Lung (tissue), 12 donors: ENCODE measurements around the gene ERVW-1. TPM values are rescaled to one million over a fixed set of nuclear protein-coding genes. Genes with fewer than 3 reads are reported as not detected.
A peak's percentile ranks its signal among the peaks of the same experiment; 100 is the strongest.

ENCODE experiments used
- ATAC-seq: fragments of 200-7000 bp; cut with Tn5 transposase; one replicate; pipeline ENCODE4 v1.9.1; 2020; ENCODE audit warnings: moderate number of reproducible peaks; ENCODE audit not compliant: insufficient read depth, low FRiP score
- DNase-seq, 3 donors: peaks; one replicate each; pipeline ENCODE4 v3.0.0-alpha.2; 2013 to 2017
- H3K27ac ChIP-seq, 2 donors: one replicate each; pipeline ENCODE4 v1.5.1; 2013; ENCODE audit warnings: mild to moderate bottlenecking in 2 of 2, moderate library complexity in 2 of 2, control low read depth in 1 of 2, inconsistent platforms in 1 of 2, low read depth in 1 of 2, low read length in 1 of 2
- H3K27me3 ChIP-seq, 3 donors: one replicate each; pipeline ENCODE4 v1.5.1; 2013; ENCODE audit warnings: low read length in 2 of 3; ENCODE audit not compliant: control insufficient read depth in 3 of 3, insufficient read depth in 3 of 3
- H3K36me3 ChIP-seq, 4 donors: one replicate each; pipeline ENCODE4 v1.5.1; 2013; ENCODE audit warnings: low read length in 4 of 4, mild to moderate bottlenecking in 1 of 4, moderate library complexity in 1 of 4; ENCODE audit not compliant: control insufficient read depth in 4 of 4, insufficient read depth in 4 of 4
- H3K4me1 ChIP-seq, 5 donors: one replicate each; pipeline ENCODE4 v1.5.1; 2013; ENCODE audit warnings: low read length in 5 of 5, mild to moderate bottlenecking in 2 of 5, moderate library complexity in 1 of 5; ENCODE audit not compliant: control insufficient read depth in 5 of 5, insufficient read depth in 5 of 5
- H3K4me3 ChIP-seq: one replicate; pipeline ENCODE4 v1.5.1; 2013; ENCODE audit warnings: mild to moderate bottlenecking, control low read depth, moderate library complexity
- H3K9ac ChIP-seq, 2 donors: one replicate each; pipeline ENCODE4 v1.5.1; 2013; ENCODE audit warnings: low read length in 2 of 2, control low read depth in 1 of 2; ENCODE audit not compliant: insufficient read depth in 1 of 2
- H3K9me3 ChIP-seq, 4 donors: one replicate each; pipeline ENCODE4 v1.5.1; 2013; ENCODE audit warnings: low read length in 3 of 4, mild to moderate bottlenecking in 1 of 4, moderate library complexity in 1 of 4; ENCODE audit not compliant: control insufficient read depth in 4 of 4, insufficient read depth in 3 of 4
- CTCF ChIP-seq: IDR thresholded peaks from 2 replicates; pipeline ENCODE4 v1.5.1; 2012; ENCODE audit warnings: mild to moderate bottlenecking; ENCODE audit errors: control extremely low read depth, extremely low read depth
- WGBS, 2 donors: extraction: QIAGEN DNeasy Blood & Tissue Kit; methylation state at CpG; one replicate each; pipeline ENCODE4 v1.1.7; 2013; 5-methylcytosine and 5-hydroxymethylcytosine counted together
- polyA plus RNA-seq, 2 donors: library from polyadenylated mRNA; stranded (reverse); fragments of 200-250 nt; gene quantifications; one replicate each; pipeline ENCODE4 v1.2.1, GENCODE V29; 2013
- total RNA-seq, 2 donors: library from RNA; depleted of rRNA in 1 of 2; stranded (reverse); fragments of >200 nt in 1 of 2; gene quantifications; one replicate each; pipeline ENCODE4 v1.2.1, GENCODE V29; 2014 to 2021
- donor health status: control.
- donor health status: control.
- donor health status: Bipolar disorder and iron deficiency.
- donor health status: healthy.
- donor health status: DM: yes; HTN: yes; CAD: no.

Gene ERVW-1
- total and polyA plus RNA-seq, 4 donors, result 0.04 to 0.25 TPM; not detected in 2

GRCh38 chr7:92423710-92424131 lies 54.0 kb downstream of the ERVW-1 start:
- 60 to 65% methylated on average over 5 of the region's 5 CpGs for WGBS, 2 donors
- TF ChIP-seq CTCF, result no peak
- no peak overlapping the region for H3K9ac ChIP-seq
- no peak overlapping the region for H3K27ac ChIP-seq
- H3K4me1 ChIP-seq, result peaks cover 0 to 6% (median 0%) of the 10 kb centered on the region in 5 donors
- H3K9me3 ChIP-seq, result no peaks in the 10 kb centered on the region
- no peak for DNase-seq
- no peak overlapping the region for H3K4me3 ChIP-seq
- H3K36me3 ChIP-seq, result no peaks in the 10 kb centered on the region
- no peak for ATAC-seq
- peaks cover 0 to 6% (median 0%) of the 10 kb centered on the region in 3 donors for H3K27me3 ChIP-seq

- WGBS, 2 donors, result 96 to 97% methylated on average over 6 of the region's 6 CpGs
- Histone ChIP-seq H3K36me3 (no peaks in the 10 kb centered on the region), H3K9me3 (no peaks in the 10 kb centered on the region), H3K4me3 (no peak overlapping the region), H3K27ac (no peak overlapping the region), H3K9ac (no peak overlapping the region), H3K4me1 (peaks cover 0 to 6% (median 0%) of the 10 kb centered on the region in 5 donors), H3K27me3 (peaks cover 0 to 6% (median 0%) of the 10 kb centered on the region in 3 donors)
- TF ChIP-seq CTCF, result no peak
- ATAC-seq (no peak), DNase-seq (no peak)
These were observed 54.8 kb downstream of the ERVW-1 start for GRCh38 chr7:92422926-92423325.

- 50 to 51% methylated on average over 5 of the region's 5 CpGs for WGBS, 2 donors
- DNase-seq (peak; percentile 31 to 56 (median 46)), ATAC-seq (no peak)
- no peaks in the 10 kb centered on the region for H3K36me3 ChIP-seq
- H3K9me3 ChIP-seq, result no peaks in the 10 kb centered on the region
- peaks cover 0 to 6% (median 0%) of the 10 kb centered on the region in 3 donors for H3K27me3 ChIP-seq
- H3K4me1 ChIP-seq, result peaks cover 0 to 6% (median 0%) of the 10 kb centered on the region in 5 donors
- no peak overlapping the region for H3K27ac ChIP-seq
- no peak for TF ChIP-seq CTCF
- no peak overlapping the region for H3K9ac ChIP-seq
- H3K4me3 ChIP-seq, result no peak overlapping the region
These were observed 55.9 kb downstream of the ERVW-1 start for GRCh38 chr7:92421676-92422435.

Other genes with a start within 250 kb of the ERVW-1 start
- 10 to 100 TPM; 35.8 to 94.5 TPM for gene KRIT1, start 232.0 kb downstream of the ERVW-1 start, total RNA-seq
- 10 to 100 TPM; 15.6 to 16.5 TPM for gene KRIT1, start 232.0 kb downstream of the ERVW-1 start, polyA plus RNA-seq
- gene ANKIB1, start 232.0 kb downstream of the ERVW-1 start, total RNA-seq, result 10 to 100 TPM; 35.9 to 47.0 TPM
- 10 to 100 TPM in 1 of 2 donors, 1 to 10 TPM in 1; 9.4 to 11.5 TPM for gene ANKIB1, start 232.0 kb downstream of the ERVW-1 start, polyA plus RNA-seq
- 10 to 100 TPM; 29.9 to 80.3 TPM for gene GATAD1, start 30.5 kb downstream of the ERVW-1 start, total RNA-seq
- gene GATAD1, start 30.5 kb downstream of the ERVW-1 start, polyA plus RNA-seq, result 10 to 100 TPM; 15.9 to 26.3 TPM
- 10 to 100 TPM; 13.0 to 52.7 TPM for gene PEX1, start 50.6 kb upstream of the ERVW-1 start, total RNA-seq
- gene PEX1, start 50.6 kb upstream of the ERVW-1 start, polyA plus RNA-seq, result 10 to 100 TPM in 1 of 2 donors, 1 to 10 TPM in 1; 7.2 to 14.5 TPM
- 10 to 100 TPM in 1 of 2 donors, 1 to 10 TPM in 1; 9.0 to 19.5 TPM for gene RBM48, start 50.8 kb upstream of the ERVW-1 start, total RNA-seq
- gene RBM48, start 50.8 kb upstream of the ERVW-1 start, polyA plus RNA-seq, result 1 to 10 TPM; 6.2 to 7.4 TPM
- gene FAM133B, start 112.4 kb upstream of the ERVW-1 start, total RNA-seq, result 100 to 1,000 TPM in 1 of 2 donors, 10 to 100 TPM in 1; 16.8 to 123 TPM
- gene FAM133B, start 112.4 kb upstream of the ERVW-1 start, polyA plus RNA-seq, result 10 to 100 TPM in 1 of 2 donors, 1 to 10 TPM in 1; 9.6 to 23.9 TPM